Kasumi-1 (cell line): Measurements from ENCODE around the gene APBB1.
A peak's percentile ranks its signal among the peaks of the same experiment; 100 is the strongest.
"Not testable (repeated sequence)": the region's sequence is repeated elsewhere in the genome, so short reads cannot be mapped to it uniquely, and the experiment has no call there.

Source experiments
- DNase-seq, 2 experiments: peaks; one replicate each; lab custom pipeline; 2025; lab: John Stamatoyannopoulos, UW

The APBB1 gene

DNA sequence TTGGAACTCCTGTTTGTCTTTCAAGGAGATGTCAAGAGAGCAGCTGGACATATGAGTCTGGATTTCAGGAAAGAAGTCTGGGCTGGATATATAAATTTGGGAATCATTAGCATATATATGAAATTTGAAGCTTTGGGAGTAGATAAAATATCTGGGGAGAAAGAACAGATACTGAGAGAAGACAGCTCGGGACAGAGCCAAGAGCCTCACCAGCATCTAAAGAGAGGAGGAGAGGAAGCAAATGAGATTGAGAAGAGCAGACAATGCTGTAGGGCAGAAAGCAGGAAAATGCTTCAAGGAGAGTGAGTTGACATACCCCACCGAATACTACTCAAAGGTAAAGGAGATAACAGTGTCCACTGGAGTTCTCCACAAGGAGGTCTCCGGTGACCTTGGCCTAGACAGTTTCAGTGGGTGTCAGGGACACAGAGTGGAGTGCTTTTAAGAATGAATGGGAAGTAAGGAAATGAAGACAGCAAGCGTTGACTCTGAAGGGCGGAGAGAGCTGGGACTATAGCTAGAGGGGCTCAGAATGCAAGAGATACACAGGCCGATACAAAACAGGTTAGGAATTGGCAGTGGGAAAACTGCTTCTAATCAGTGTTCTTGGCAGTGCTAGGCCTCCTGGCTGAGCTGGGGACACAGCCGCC, 862 bp downstream of the APBB1 start:
- DNase-seq: no peak

DNA sequence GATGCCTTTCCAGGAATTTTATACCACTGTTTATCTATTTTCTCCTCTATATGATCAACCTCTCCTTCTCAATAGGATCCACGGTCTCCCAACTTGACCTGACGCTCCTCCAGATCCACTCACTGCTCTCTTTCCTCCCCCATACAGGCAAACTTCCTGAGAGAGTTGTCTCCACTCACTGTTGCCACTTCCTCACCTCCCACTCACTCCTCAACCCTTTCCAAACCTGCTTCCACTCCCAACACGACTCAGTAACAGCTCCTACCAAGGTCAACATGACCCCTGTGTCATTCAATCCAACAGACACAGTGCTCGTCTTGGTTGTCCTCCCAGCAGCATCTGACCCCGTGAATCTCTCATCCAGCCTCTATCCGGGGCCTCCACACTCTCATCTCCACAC, 3.1 kb downstream of the APBB1 start:
- no peak for DNase-seq

DNA sequence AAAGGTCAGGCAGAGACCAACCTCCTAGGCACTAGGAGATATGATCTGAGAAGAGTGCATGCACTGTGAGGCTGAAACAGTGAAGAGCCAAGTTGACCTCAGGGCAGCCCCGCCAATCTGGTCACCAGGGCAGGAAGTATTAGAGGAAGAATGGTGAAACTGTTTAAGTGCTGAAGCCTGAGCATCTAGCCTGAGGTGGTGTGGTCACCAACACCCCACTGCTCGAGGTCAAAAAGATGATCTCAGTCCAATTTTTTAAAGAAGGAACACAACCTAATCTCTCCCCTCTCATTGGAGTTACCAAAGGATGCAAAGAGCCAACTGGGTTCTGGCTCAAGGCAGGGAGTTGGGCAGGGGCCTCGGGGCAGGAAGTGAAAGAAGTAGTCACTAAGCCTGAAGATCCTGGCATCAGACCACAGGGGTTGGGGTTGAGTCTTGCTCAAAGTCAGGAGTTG, 4.0 kb downstream of the APBB1 start:
- no peak for DNase-seq

DNA sequence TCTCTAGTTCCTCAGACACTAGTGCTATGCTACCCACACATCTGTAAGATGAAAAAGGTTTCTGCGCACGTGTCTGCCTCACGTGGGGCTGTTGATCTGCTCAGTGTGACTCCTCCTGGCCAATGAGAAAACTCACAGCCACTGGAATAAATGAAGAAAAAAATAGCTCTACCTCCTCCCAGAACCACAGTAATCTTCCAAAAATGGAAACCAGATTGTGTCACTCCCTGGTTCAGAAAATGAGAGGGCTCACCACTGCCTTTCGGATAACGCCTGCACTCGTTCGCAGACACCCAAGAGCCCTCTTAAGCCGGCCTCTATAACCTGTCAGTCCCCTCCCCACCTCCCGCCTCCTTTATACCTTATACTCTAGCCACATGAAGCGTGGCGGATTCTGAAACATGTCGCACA, 5.1 kb downstream of the APBB1 start:
- no peak for DNase-seq

DNA sequence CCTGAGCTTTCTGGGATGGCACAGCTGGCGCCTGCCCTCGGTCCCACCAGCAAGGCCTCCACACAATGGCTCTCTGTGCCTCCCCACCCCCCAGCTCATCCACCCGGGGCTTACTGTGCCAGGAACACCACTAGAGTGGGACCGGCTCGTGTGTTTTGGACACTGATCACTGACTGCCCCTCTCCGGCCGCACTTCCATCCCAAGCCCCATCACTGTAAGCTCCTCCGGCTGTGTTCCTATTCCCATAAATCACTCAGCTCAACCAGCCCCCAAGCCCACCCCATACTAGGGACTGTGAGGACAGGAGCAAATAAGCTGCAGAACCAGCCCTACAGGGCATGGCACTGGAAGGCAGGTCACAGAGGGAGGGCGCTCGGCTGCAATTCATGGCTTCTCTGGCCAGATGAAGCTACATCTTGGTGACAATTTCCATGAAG, 7.3 kb downstream of the APBB1 start:
- no peak for DNase-seq

GRCh38 chr11:6410695-6411430, 8.0 kb downstream of the APBB1 start:
- DNase-seq: no peak

DNA sequence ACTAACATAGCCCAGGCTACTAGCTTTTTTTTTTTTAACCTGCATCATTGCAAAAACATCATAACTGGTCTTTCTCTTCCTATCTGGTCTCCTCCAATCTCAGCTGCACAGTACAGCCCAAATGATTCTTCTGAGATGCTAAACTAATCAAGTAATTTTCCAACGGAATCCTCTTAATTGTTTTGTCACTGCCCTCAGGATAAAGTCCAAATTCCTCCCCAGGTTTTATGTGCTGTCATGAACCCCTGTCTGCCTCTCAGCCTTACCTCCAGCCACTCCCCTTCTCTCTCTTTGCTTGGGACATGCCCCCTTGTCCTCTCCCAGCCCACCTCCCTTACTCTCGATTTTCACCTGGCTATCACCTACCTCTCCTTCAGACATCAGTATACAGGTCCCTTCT, 12.5 kb downstream of the APBB1 start:
- no peak for DNase-seq

DNA sequence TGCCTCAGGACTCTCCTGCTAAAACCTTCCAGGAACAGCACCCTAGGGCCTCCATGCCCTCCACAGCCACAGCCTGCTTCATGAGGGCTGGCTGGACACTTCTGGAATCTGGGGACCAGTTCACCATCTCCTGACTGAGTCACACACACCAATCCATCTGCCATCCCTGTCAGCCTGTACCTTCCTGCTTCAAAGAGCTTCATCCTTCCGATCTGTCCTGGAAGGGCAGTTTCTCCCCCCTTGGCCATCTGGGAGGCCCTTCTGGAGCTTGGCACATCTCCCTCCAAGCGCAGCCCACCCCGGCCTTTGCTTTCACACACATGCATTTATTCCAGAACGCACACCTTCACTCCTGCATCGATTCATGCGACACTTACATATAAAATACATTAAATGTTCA, 13.0 kb downstream of the APBB1 start:
- DNase-seq: no peak

- no peak for DNase-seq
These were observed 13.7 kb downstream of the APBB1 start for GRCh38 chr11:6405052-6405667.

GRCh38 chr11:6404342-6405051, 14.4 kb downstream of the APBB1 start:
- no peak for DNase-seq

DNA sequence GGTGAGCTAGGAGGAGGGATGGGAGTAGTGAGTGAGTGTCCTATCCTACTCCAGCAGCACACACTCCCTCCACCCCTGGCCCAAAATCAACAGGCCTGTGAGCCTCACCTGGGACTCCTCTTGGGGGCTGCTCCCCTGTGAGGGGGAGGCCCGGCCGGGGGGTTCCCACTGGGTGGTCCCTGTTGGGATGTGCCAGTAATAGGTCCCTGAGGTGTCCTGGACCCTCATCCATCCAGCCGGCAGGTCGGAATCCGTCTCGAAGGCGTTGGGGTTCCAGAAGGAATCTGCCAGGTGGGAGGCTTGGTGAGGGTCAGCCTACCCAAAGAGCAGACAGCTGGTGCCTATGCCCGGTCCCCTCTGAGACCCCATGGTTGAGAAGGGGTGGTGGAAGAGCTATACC, 15.4 kb downstream of the APBB1 start:
- no peak for DNase-seq

DNA sequence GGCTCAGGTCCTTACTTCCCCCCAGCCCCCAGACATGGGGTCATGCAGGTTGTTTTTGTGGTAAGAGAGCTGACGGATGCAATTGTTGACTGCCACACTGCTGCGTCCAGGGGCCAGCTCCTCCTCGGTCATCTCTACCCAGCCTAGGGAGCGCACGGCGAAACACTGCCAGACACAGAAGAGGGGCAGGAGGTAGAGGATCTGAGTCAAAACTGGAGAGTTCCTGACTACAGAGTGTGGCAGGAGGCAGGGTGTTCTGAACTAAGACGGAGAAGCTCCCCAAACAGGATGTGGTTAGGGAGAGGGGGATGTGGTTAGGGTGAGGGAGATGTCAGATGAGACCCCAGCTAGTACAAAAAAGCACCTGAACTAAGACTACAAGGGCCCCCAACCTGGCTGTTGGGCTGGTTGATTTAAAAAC, 16.3 kb downstream of the APBB1 start:
- DNase-seq: peak; percentile 51 to 63

DNA sequence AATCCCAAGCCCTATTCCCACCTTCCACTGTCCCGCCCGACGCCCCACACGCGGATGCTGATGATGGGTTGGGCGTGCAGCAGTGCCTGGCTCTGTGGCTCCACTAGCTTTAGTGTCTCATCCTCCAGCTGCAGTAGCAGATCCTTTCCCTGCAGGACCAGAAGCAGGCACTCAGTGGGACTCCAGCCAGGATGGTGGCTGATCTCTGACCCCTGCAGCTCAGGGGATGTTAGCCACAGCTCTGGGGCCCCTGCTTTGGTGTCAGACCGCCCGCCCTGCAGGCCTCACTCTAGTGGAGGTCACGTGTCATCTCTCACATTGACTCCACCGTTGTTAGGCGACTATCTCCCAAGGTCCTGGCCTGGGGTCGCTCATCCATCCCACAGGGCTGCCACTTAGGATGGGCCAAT, 16.8 kb downstream of the APBB1 start:
- no peak for DNase-seq

DNA sequence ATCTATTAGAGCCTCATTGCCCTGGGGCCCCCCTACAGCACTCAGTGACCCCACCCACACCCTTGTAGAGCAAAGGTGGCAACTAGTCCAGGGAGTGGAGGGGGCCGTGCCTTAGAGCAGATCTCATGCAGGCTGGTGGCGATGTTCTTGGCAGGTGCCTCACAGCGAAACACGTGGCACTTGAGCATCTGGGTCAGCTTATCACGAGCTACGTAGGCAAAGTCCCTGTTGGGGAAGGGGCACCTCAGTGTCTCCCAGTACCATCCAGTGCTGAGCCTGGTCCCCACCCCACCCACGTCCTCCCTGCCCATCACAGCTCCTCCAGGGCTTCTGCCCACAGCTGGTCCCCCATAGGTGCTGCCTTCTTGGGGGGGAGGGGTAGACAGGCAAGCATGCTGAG, 17.4 kb downstream of the APBB1 start:
- no peak for DNase-seq

GRCh38 chr11:6400431-6401345, 18.2 kb downstream of the APBB1 start:
- no peak for DNase-seq

- no peak for DNase-seq
These were observed 21.3 kb downstream of the APBB1 start for GRCh38 chr11:6397636-6398035.

DNA sequence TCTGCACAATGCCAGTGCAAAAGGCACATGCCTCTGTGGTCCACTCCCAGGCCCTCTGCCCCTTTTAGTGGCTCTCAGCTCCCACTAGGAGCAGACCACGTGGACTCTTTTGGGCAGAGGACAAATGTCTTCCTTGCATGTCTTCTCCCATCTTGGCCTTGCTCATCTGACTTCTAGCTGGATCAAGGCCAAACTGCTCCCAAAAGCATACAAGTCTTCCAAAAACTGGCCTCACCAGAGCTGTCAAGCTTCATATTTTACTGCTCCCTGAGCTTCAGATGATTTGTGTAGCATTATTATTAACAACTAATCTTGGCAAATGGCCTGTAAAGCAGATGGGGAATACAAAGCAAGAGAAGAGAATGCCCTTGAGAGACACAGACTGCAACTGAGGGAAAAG, 21.7 kb downstream of the APBB1 start:
- no peak for DNase-seq

DNA sequence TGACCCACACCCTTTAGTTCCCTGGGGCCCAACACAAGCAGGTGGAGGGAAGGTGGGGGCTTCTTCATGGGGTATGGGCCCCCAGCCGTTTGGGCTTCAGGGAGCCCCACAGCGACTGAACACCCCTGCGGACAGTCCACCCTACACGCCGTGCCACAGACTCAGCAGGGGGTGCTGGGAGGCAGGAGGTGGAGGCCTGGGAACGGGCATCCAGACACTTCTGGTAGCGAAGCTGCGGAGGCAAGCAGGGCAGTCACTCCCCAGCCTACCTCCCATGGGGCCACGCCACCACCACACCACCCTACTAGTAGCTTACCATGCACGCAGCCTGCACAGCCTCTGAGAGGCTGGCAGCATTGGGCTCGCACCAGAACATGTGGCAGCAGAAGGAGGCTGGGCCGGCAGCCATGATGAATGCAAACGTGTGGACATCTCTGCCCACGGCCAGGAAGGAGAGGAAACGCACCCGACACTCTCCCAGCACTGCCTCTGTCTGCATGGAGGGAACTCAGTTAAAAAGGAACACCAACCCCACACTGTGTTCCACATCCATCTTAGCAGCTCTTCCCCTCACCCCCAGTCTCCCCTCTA, 23.3 kb downstream of the APBB1 start:
- no peak for DNase-seq

- DNase-seq: no peak
These were observed 24.8 kb downstream of the APBB1 start for GRCh38 chr11:6393989-6394670.

DNA sequence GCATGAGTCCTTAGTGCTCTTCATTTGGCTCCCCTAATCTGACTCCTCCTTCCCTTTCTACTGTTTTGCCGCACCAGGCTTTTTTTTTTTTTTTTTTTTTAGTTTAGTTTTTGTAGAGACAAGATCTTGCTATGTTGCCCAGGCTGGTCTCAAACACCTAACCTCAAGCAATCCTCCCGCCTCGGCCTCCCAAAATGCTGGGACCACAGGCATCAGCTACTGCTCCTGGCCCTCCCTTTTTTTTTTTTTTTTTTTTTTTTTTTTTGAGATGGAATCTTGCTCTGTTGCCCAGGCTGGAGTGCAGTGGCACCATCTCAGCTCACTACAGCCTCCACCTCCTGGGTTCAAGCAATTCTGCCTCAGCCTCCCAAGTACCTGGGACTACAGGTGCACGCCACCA, 26.6 kb downstream of the APBB1 start:
- not testable (repeated sequence) for DNase-seq
